ENCODE measurements around the gene TMEM181. TPM values are rescaled to one million over a fixed set of nuclear protein-coding genes. Genes with fewer than 3 reads are reported as not detected.

TMEM181 gene
- total RNA-seq, 2 donors from 2014 or later: 13.9 to 14.4 TPM

- Histone ChIP-seq H3K36me3 (peaks cover 7% of the 10 kb centered on the region), H3K27ac (peak overlapping the region; percentile 64 to 79), H3K27me3 (no peaks in the 10 kb centered on the region), H3K4me3 (no peak overlapping the region), H3K4me1 (peaks cover 0 to 36% of the 10 kb centered on the region in 2 donors), H3K9me3 (no peaks in the 10 kb centered on the region)
- no peak for TF ChIP-seq CTCF (IDR thresholded peaks at IDR 0.05)
- no peak for DNase-seq (ENCODE audit: low spot score)
Measured at GRCh38 chr6:158626360-158627167, 66.7 kb downstream of the TMEM181 start.

GRCh38 chr6:158627168-158627939, 67.5 kb downstream of the TMEM181 start:
- H3K4me1 ChIP-seq: peaks cover 0 to 44% of the 10 kb centered on the region in 2 donors

GRCh38 chr6:158627940-158628211, 68.0 kb downstream of the TMEM181 start:
- DNase-seq (ENCODE audit: low spot score): no peak
- Histone ChIP-seq H3K4me1 (peaks cover 0 to 48% of the 10 kb centered on the region in 2 donors), H3K36me3 (peaks cover 6% of the 10 kb centered on the region), H3K9me3 (no peaks in the 10 kb centered on the region), H3K4me3 (no peak overlapping the region), H3K27me3 (no peaks in the 10 kb centered on the region), H3K27ac (peak overlapping the region; percentile 64 to 79)
- no peak for TF ChIP-seq CTCF (IDR thresholded peaks at IDR 0.05)

More at GRCh38 chr6:158627168-158627939, 67.5 kb downstream of the TMEM181 start:
- no peaks in the 10 kb centered on the region for H3K27me3 ChIP-seq
- H3K9me3 ChIP-seq: no peaks in the 10 kb centered on the region
- peak; percentile 58 for DNase-seq (ENCODE audit: low spot score)
- TF ChIP-seq CTCF (IDR thresholded peaks at IDR 0.05): no peak
- peak overlapping the region; percentile 64 to 79 for H3K27ac ChIP-seq
- peaks cover 6% of the 10 kb centered on the region for H3K36me3 ChIP-seq
- no peak overlapping the region for H3K4me3 ChIP-seq

- H3K36me3 ChIP-seq: peaks cover 12% of the 10 kb centered on the region
Measured at GRCh38 chr6:158628542-158628941, 68.7 kb downstream of the TMEM181 start.

More at GRCh38 chr6:158628542-158628941, 68.7 kb downstream of the TMEM181 start:
- peak overlapping the region; percentile 58 to 79 for H3K27ac ChIP-seq
- H3K27me3 ChIP-seq: no peaks in the 10 kb centered on the region
- DNase-seq (ENCODE audit: low spot score): no peak
- H3K9me3 ChIP-seq: no peaks in the 10 kb centered on the region
- no peak for TF ChIP-seq CTCF (IDR thresholded peaks at IDR 0.05)
- peaks cover 0 to 48% of the 10 kb centered on the region in 2 donors for H3K4me1 ChIP-seq
- no peak overlapping the region for H3K4me3 ChIP-seq
